Measurements from ENCODE around the gene FGFR4.

FGFR4 gene

GRCh38 chr5:177041936-177042335 is 44.8 kb upstream of the FGFR4 start:
- no peak for ATAC-seq (ENCODE audit: insufficient read depth, low read depth)
- DNase-seq: no peak
- Histone ChIP-seq H2AFZ (ENCODE audit: low read depth, low read length) (no peak overlapping the region), H3K4me2 (ENCODE audit: insufficient read depth, low read length) (no peak overlapping the region), H3K27me3 (ENCODE audit: insufficient read depth, low read length, poor library complexity) (no peaks in the 10 kb centered on the region), H3K9ac (ENCODE audit: low read depth, low read length) (no peak overlapping the region), H3K36me3 (ENCODE audit: insufficient read depth, low read length) (peaks cover 79% of the 10 kb centered on the region), H3K4me3 (ENCODE audit: low read depth in 1 of 2, low read length in 2 of 2) (no peak overlapping the region), H3K9me3 (ENCODE audit: insufficient read depth, low read length, severe bottlenecking) (no peaks in the 10 kb centered on the region), H3K27ac (ENCODE audit: low read length) (no peak overlapping the region), H3K4me1 (ENCODE audit: insufficient read depth, low read length) (no peaks in the 10 kb centered on the region), H4K20me1 (ENCODE audit: insufficient read depth, low read length) (peaks cover 39% of the 10 kb centered on the region), H3K79me2 (ENCODE audit: insufficient read depth, low read length) (peaks cover 38% of the 10 kb centered on the region)
- no peak for TF ChIP-seq EZH2 (IDR thresholded peaks at IDR 0.05; ENCODE audit: borderline replicate concordance, low read depth, low read length, severe bottlenecking)
- TF ChIP-seq CTCF (IDR thresholded peaks at IDR 0.05; ENCODE audit: borderline replicate concordance, extremely low read depth, low read length, poor library complexity, severe bottlenecking): no peak

DNA sequence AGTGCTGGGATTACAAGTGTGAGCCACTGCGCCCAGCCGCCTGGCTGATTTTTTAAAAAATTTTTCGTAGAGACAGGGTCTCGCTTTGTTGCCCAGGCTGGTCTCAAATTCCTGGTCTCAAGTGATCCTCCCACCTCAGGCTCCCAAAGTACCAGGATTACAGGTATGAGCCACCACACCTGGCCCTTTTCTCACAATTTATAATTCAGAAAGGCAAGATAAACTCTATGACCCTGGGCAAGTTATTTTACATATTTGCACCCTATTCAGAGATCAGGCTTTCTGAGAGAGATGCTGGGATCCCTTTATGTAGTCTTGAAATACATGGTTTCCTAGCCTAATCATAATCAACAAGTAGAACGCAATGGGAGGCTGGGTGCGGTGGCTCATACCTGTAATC is 43.6 kb upstream of the FGFR4 start:
- H3K9ac ChIP-seq (ENCODE audit: low read depth, low read length): no peak overlapping the region
- peaks cover 79% of the 10 kb centered on the region for H3K36me3 ChIP-seq (ENCODE audit: insufficient read depth, low read length)

DNA sequence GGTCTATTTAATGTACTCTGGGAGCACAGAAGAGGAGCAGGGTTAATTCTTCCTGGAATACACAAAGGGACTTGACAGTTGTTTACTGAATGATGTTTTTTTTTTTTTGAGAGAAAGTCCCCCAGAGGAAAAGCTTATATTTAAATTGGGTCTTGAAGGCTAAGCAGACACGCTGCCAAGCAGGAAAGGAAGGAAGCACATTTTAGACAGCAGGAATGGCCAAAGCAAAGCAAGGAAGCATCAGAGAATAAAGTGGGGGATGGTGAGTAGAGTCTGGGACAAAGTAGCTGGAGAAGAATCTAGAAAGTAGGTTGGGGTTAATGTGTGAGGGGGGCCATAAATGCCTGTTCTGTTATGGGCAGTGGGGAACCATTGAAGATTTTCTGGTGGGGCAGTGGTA is 42.8 kb upstream of the FGFR4 start:
- Histone ChIP-seq H3K4me3 (ENCODE audit: low read depth in 1 of 2, low read length in 2 of 2) (no peak overlapping the region), H3K36me3 (ENCODE audit: insufficient read depth, low read length) (peaks cover 82% of the 10 kb centered on the region), H3K9ac (ENCODE audit: low read depth, low read length) (no peak overlapping the region), H3K4me1 (ENCODE audit: insufficient read depth, low read length) (no peaks in the 10 kb centered on the region), H3K4me2 (ENCODE audit: insufficient read depth, low read length) (no peak overlapping the region), H3K27me3 (ENCODE audit: insufficient read depth, low read length, poor library complexity) (no peaks in the 10 kb centered on the region), H3K9me3 (ENCODE audit: insufficient read depth, low read length, severe bottlenecking) (no peaks in the 10 kb centered on the region), H2AFZ (ENCODE audit: low read depth, low read length) (no peak overlapping the region), H4K20me1 (ENCODE audit: insufficient read depth, low read length) (peaks cover 21% of the 10 kb centered on the region), H3K27ac (ENCODE audit: low read length) (no peak overlapping the region), H3K79me2 (ENCODE audit: insufficient read depth, low read length) (peaks cover 17% of the 10 kb centered on the region)
- no peak for DNase-seq
- TF ChIP-seq EZH2 (IDR thresholded peaks at IDR 0.05; ENCODE audit: borderline replicate concordance, low read depth, low read length, severe bottlenecking) (no peak), CTCF (IDR thresholded peaks at IDR 0.05; ENCODE audit: borderline replicate concordance, extremely low read depth, low read length, poor library complexity, severe bottlenecking) (no peak)
- ATAC-seq (ENCODE audit: insufficient read depth, low read depth): no peak

More for the DNA sequence above, 43.6 kb upstream of the FGFR4 start:
- Histone ChIP-seq H3K27ac (ENCODE audit: low read length) (no peak overlapping the region), H3K9me3 (ENCODE audit: insufficient read depth, low read length, severe bottlenecking) (no peaks in the 10 kb centered on the region), H3K4me2 (ENCODE audit: insufficient read depth, low read length) (no peak overlapping the region), H3K79me2 (ENCODE audit: insufficient read depth, low read length) (peaks cover 26% of the 10 kb centered on the region), H3K27me3 (ENCODE audit: insufficient read depth, low read length, poor library complexity) (no peaks in the 10 kb centered on the region), H3K4me3 (ENCODE audit: low read depth in 1 of 2, low read length in 2 of 2) (no peak overlapping the region), H3K4me1 (ENCODE audit: insufficient read depth, low read length) (no peaks in the 10 kb centered on the region), H4K20me1 (ENCODE audit: insufficient read depth, low read length) (peaks cover 29% of the 10 kb centered on the region), H2AFZ (ENCODE audit: low read depth, low read length) (no peak overlapping the region)
- ATAC-seq (ENCODE audit: insufficient read depth, low read depth) (no peak), DNase-seq (no peak)
- TF ChIP-seq EZH2 (IDR thresholded peaks at IDR 0.05; ENCODE audit: borderline replicate concordance, low read depth, low read length, severe bottlenecking) (no peak), CTCF (IDR thresholded peaks at IDR 0.05; ENCODE audit: borderline replicate concordance, extremely low read depth, low read length, poor library complexity, severe bottlenecking) (no peak)

DNA sequence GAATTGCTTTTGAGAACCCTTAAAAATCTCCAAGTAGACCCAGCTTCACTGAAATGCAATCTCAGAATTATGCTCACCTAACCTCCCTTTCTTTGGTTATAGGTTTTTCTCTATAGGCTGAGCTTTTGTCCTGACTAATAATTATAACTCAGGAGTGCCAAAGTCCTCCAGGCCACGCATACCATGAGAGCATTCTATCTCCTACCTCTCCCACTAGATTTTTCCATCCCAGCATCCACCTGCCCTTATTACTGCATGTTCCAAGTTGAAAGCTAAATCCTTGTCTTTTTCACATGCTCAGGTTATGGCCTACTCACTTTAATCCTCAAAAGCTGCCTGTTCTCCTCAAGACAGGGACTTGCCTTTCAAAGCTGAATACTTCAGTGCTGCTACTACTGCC is 42.1 kb upstream of the FGFR4 start:
- Histone ChIP-seq H3K27me3 (ENCODE audit: insufficient read depth, low read length, poor library complexity) (no peaks in the 10 kb centered on the region), H3K4me2 (ENCODE audit: insufficient read depth, low read length) (no peak overlapping the region), H3K9ac (ENCODE audit: low read depth, low read length) (no peak overlapping the region), H3K4me1 (ENCODE audit: insufficient read depth, low read length) (no peaks in the 10 kb centered on the region), H3K9me3 (ENCODE audit: insufficient read depth, low read length, severe bottlenecking) (no peaks in the 10 kb centered on the region), H2AFZ (ENCODE audit: low read depth, low read length) (no peak overlapping the region), H3K4me3 (ENCODE audit: low read depth in 1 of 2, low read length in 2 of 2) (no peak overlapping the region), H3K27ac (ENCODE audit: low read length) (no peak overlapping the region), H3K79me2 (ENCODE audit: insufficient read depth, low read length) (peaks cover 11% of the 10 kb centered on the region), H4K20me1 (ENCODE audit: insufficient read depth, low read length) (peaks cover 15% of the 10 kb centered on the region), H3K36me3 (ENCODE audit: insufficient read depth, low read length) (peaks cover 83% of the 10 kb centered on the region)
- no peak for DNase-seq
- no peak for ATAC-seq (ENCODE audit: insufficient read depth, low read depth)
- TF ChIP-seq EZH2 (IDR thresholded peaks at IDR 0.05; ENCODE audit: borderline replicate concordance, low read depth, low read length, severe bottlenecking) (no peak), CTCF (IDR thresholded peaks at IDR 0.05; ENCODE audit: borderline replicate concordance, extremely low read depth, low read length, poor library complexity, severe bottlenecking) (no peak)
